Loucy (cell line): ENCODE data around the gene ELL.

Source experiments
- H2AFZ ChIP-seq: fragments of 200-600 bp; sonication (generic); 2 replicates; pipeline ENCODE4 v1.6.0; 2016; ENCODE audit warnings: antibody characterized with exemption, mild to moderate bottlenecking, low read length, moderate library complexity
- H3F3A ChIP-seq: fragments of 200-600 bp; 2 replicates; pipeline ENCODE4 v1.6.0; 2016; ENCODE audit warnings: antibody characterized with exemption, low read depth, mild to moderate bottlenecking
- H3K27me3 ChIP-seq: fragments of 200-600 bp; sonication (generic); 2 replicates; pipeline ENCODE4 v1.6.1; 2014; ENCODE audit warnings: low read length, mild to moderate bottlenecking; ENCODE audit not compliant: insufficient read depth, poor library complexity, severe bottlenecking
- H3K36me3 ChIP-seq: fragments of 200-600 bp; sonication (generic); 2 replicates; pipeline ENCODE4 v1.6.1; 2016; ENCODE audit warnings: low read length; ENCODE audit not compliant: insufficient read depth
- H3K4me1 ChIP-seq: fragments of 200-600 bp; sonication (generic); 2 replicates; pipeline ENCODE4 v1.5.1; 2014; ENCODE audit warnings: low read length, mild to moderate bottlenecking; ENCODE audit not compliant: insufficient read depth, poor library complexity, severe bottlenecking
- H3K4me2 ChIP-seq: fragments of 200-600 bp; sonication (generic); 2 replicates; pipeline ENCODE4 v1.6.0; 2014; ENCODE audit warnings: antibody characterized with exemption, low read length, low read depth, mild to moderate bottlenecking; ENCODE audit not compliant: poor library complexity, severe bottlenecking
- H3K4me3 ChIP-seq: fragments of 200-600 bp; sonication (generic); 2 replicates; pipeline ENCODE4 v1.5.1; 2014; ENCODE audit warnings: low read length, mild to moderate bottlenecking, mixed read lengths; ENCODE audit not compliant: poor library complexity, severe bottlenecking
- H3K79me2 ChIP-seq: fragments of 200-600 bp; sonication (generic); 2 replicates; pipeline ENCODE4 v1.6.1; 2014; ENCODE audit warnings: low read length; ENCODE audit not compliant: insufficient read depth
- H3K9ac ChIP-seq: fragments of 200-600 bp; sonication (generic); 2 replicates; pipeline ENCODE4 v1.6.0; 2014; ENCODE audit warnings: mild to moderate bottlenecking, low read depth, low read length, moderate library complexity; ENCODE audit not compliant: poor library complexity, severe bottlenecking
- H3K9me2 ChIP-seq: fragments of 200-600 bp; sonication (generic); replicated peaks from 2 replicates; pipeline ENCODE4 v1.6.1; 2016; ENCODE audit warnings: low read depth, low read length, mixed read lengths
- H3K9me3 ChIP-seq: fragments of 200-600 bp; sonication (generic); 2 replicates; pipeline ENCODE4 v1.6.1; 2014; ENCODE audit warnings: mild to moderate bottlenecking, antibody characterized with exemption, low read length, low read depth; ENCODE audit not compliant: insufficient read depth
- H4K20me1 ChIP-seq: fragments of 200-600 bp; sonication (generic); 2 replicates; pipeline ENCODE4 v1.6.0; 2014; ENCODE audit warnings: antibody characterized with exemption, low read length, mild to moderate bottlenecking; ENCODE audit not compliant: insufficient read depth, poor library complexity, severe bottlenecking
- CTCF ChIP-seq: fragments of 200-600 bp; sonication (generic); conservative IDR thresholded peaks from 2 replicates; pipeline ENCODE4 v1.5.1; 2014; ENCODE audit warnings: mild to moderate bottlenecking, antibody characterized with exemption, low read length
- EZH2phosphoT487 ChIP-seq: fragments of 200-600 bp; IDR thresholded peaks from 2 replicates; pipeline ENCODE4 v1.6.1; 2018; ENCODE audit warnings: antibody characterized with exemption, mild to moderate bottlenecking, moderate library complexity, borderline replicate concordance

ELL gene

DNA sequence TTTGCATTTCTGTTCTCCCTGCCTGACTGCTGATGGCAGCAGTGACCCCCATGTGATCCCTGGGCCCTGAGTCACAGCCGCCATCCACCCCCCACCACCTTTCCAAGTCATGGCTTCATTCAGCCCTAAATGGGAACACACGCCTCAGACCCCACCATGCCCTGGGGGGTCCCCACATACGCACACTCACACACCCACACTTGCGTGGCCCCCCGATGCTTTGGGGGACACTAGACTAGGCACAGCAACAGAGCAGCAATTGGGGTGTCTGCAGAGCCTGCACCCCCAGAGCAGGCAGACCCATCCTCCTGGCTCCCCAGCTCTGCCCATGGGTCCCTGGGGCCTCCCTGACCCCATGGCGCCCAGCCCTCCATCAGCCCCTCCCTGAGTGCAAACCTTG, 78.5 kb downstream of the ELL start:
- Histone ChIP-seq H3K9me3 (no peaks in the 10 kb centered on the region), H3K9ac (no peak overlapping the region), H4K20me1 (no peaks in the 10 kb centered on the region), H3K9me2 (no peaks in the 10 kb centered on the region), H3K4me2 (no peak overlapping the region), H3F3A (peaks cover 8% of the 10 kb centered on the region; the same call in 1 of the 2 replicates), H3K4me3 (no peak overlapping the region), H3K27me3 (no peaks in the 10 kb centered on the region), H2AFZ (no peak overlapping the region), H3K36me3 (peaks cover 32% of the 10 kb centered on the region; the same call in 1 of the 2 replicates), H3K4me1 (no peaks in the 10 kb centered on the region), H3K79me2 (no peaks in the 10 kb centered on the region)
- TF ChIP-seq EZH2phosphoT487 (no peak), CTCF (no peak)

- H3K4me2 ChIP-seq: no peak overlapping the region
- no peaks in the 10 kb centered on the region for H3K27me3 ChIP-seq
- H3F3A ChIP-seq: peaks cover 8% of the 10 kb centered on the region; the same call in 1 of the 2 replicates
- H3K36me3 ChIP-seq: peaks cover 28% of the 10 kb centered on the region; the same call in 1 of the 2 replicates
- H3K9ac ChIP-seq: no peak overlapping the region
- no peaks in the 10 kb centered on the region for H3K9me3 ChIP-seq
- H2AFZ ChIP-seq: no peak overlapping the region
- H3K9me2 ChIP-seq: no peaks in the 10 kb centered on the region
- no peaks in the 10 kb centered on the region for H3K4me1 ChIP-seq
- H3K79me2 ChIP-seq: no peaks in the 10 kb centered on the region
- TF ChIP-seq EZH2phosphoT487 (no peak), CTCF (no peak)
- no peaks in the 10 kb centered on the region for H4K20me1 ChIP-seq
- H3K4me3 ChIP-seq: no peak overlapping the region
These were observed 78.9 kb downstream of the ELL start for GRCh38 chr19:18442941-18443340.

DNA sequence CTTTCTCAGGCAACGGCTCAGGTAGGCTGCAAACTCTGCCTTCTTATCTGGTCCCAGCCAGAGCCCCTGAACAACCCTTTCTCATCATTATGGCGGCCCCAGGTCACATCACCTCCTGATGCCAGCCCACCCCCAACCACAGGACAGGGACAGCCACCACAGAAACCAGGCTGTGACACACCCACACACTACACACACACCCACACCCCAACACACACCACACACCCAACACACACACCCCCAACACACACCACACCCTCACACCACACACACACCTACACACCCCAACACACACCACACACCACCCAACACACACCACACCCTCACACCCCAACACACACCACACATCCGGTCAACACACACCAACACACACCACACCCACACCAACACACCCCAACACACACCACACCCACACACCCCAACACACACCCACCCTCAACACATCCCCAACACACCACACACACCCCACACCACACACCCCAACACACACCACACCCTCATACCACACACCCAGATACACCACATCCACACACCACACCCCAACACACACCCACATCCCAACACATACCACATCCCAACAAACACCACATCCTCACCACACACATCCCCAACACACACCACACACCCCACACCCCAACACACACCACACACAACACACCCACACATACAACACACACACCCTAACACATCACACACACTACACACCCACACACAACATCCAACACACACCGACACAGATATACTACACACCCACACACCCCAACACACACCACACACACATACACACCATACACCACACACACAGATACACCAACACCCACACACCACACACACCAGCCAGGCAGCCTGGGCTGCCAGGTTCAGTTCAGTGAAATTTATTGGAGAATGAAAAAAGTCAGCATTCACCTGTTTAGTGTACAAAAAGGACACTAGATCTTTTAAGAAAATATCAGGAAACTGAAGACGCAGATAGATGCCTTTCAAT, 79.8 kb downstream of the ELL start:
- Histone ChIP-seq H3K4me1 (no peaks in the 10 kb centered on the region), H3K4me3 (no peak overlapping the region), H3K27me3 (no peaks in the 10 kb centered on the region), H3K79me2 (no peaks in the 10 kb centered on the region), H3F3A (peaks cover 8% of the 10 kb centered on the region; the same call in 1 of the 2 replicates), H3K9me3 (no peaks in the 10 kb centered on the region), H3K9me2 (no peaks in the 10 kb centered on the region), H3K4me2 (no peak overlapping the region), H4K20me1 (no peaks in the 10 kb centered on the region), H3K36me3 (peaks cover 28% of the 10 kb centered on the region; the same call in 1 of the 2 replicates), H2AFZ (no peak overlapping the region), H3K9ac (no peak overlapping the region)
- TF ChIP-seq CTCF: no peak
- TF ChIP-seq EZH2phosphoT487: no peak
